WTC11 (cell line): Measurements from ENCODE around the gene ERICH6B. TPM values are rescaled to one million over a fixed set of nuclear protein-coding genes. Genes with fewer than 3 reads are reported as not detected.

Experiments
- ATAC-seq: fragments of 200-7000 bp; cut with Tn5 transposase; 2 replicates; pipeline ENCODE4 v1.10.0; 2021; ENCODE audit warnings: mild to moderate bottlenecking, moderate library complexity
- CTCF ChIA-PET: fragments of 300-600 bp; sonication (Branson Sonifier 250); formaldehyde crosslinking; loops from one replicate; lab custom pipeline; 2021; ENCODE audit warnings: antibody characterized with exemption; lab: Charles Lee
- POLR2A ChIA-PET: fragments of 350-600 bp; sonication (Branson Sonifier 250); formaldehyde crosslinking; loops from one replicate; lab custom pipeline; 2021; ENCODE audit warnings: antibody characterized with exemption; lab: Charles Lee
- DNase-seq: peaks from one replicate; pipeline ENCODE4 v3.0.0; 2021; ENCODE audit warnings: low spot score
- H3K27ac Mint-ChIP-seq: 2 replicates; pipeline ENCODE4 v1.8.0; 2021; ENCODE audit warnings: mixed read lengths
- H3K27me3 Mint-ChIP-seq: 2 replicates; pipeline ENCODE4 v1.8.0; 2021; ENCODE audit warnings: low read depth, mild to moderate bottlenecking, moderate library complexity, mixed read lengths
- H3K36me3 Mint-ChIP-seq: 2 replicates; pipeline ENCODE4 v1.8.0; 2021; ENCODE audit warnings: mixed read lengths
- H3K4me1 Mint-ChIP-seq: 2 replicates; pipeline ENCODE4 v1.8.0; 2022; ENCODE audit warnings: mixed read lengths
- H3K4me3 Mint-ChIP-seq: 2 replicates; pipeline ENCODE4 v1.8.0; 2021; ENCODE audit warnings: mild to moderate bottlenecking, moderate library complexity, mixed read lengths
- H3K9me3 Mint-ChIP-seq: 2 replicates; pipeline ENCODE4 v1.8.0; 2021; ENCODE audit warnings: mixed read lengths
- CREB1 ChIP-seq: sonication (generic); formaldehyde crosslinking; IDR thresholded peaks from 2 replicates; pipeline ENCODE4 v1.8.0; 2023; ENCODE audit warnings: mild to moderate bottlenecking, missing genetic modification reagents
- FOXJ3 ChIP-seq: sonication (generic); formaldehyde crosslinking; IDR thresholded peaks from 2 replicates; pipeline ENCODE4 v1.9.0; 2021; ENCODE audit warnings: missing genetic modification reagents, mild to moderate bottlenecking, borderline replicate concordance
- MLX ChIP-seq: sonication (generic); formaldehyde crosslinking; IDR thresholded peaks from 2 replicates; pipeline ENCODE4 v1.8.1; 2023; ENCODE audit warnings: mild to moderate bottlenecking, missing genetic modification reagents, moderate library complexity
- MYBL2 ChIP-seq: sonication (generic); formaldehyde crosslinking; IDR thresholded peaks from 2 replicates; pipeline ENCODE4 v1.8.1; 2023; ENCODE audit warnings: mild to moderate bottlenecking, moderate library complexity, missing genetic modification reagents
- NFATC4 ChIP-seq: fragments of 250-450 bp; sonication (Bioruptor Pico); IDR thresholded peaks from 2 replicates; pipeline ENCODE4 v1.9.0; 2021; ENCODE audit warnings: mild to moderate bottlenecking
- OVOL2 ChIP-seq: fragments of 250-450 bp; sonication (Bioruptor Pico); IDR thresholded peaks from 2 replicates; pipeline ENCODE4 v1.9.0; 2021; ENCODE audit warnings: mild to moderate bottlenecking, borderline replicate concordance
- SMAD4 ChIP-seq: sonication (generic); formaldehyde crosslinking; IDR thresholded peaks from 2 replicates; pipeline ENCODE4 v1.8.0; 2022; ENCODE audit warnings: mild to moderate bottlenecking, missing genetic modification reagents
- SOX15 ChIP-seq: fragments of 250-450 bp; sonication (Bioruptor Pico); IDR thresholded peaks from 2 replicates; pipeline ENCODE4 v1.9.0; 2021; ENCODE audit warnings: mild to moderate bottlenecking
- SP1 ChIP-seq: sonication (generic); formaldehyde crosslinking; conservative IDR thresholded peaks from 2 replicates; pipeline ENCODE4 v1.8.1; 2022; ENCODE audit warnings: missing genetic modification reagents
- ZBTB21 ChIP-seq: sonication (generic); formaldehyde crosslinking; IDR thresholded peaks from 2 replicates; pipeline ENCODE4 v1.8.1; 2023; ENCODE audit warnings: mild to moderate bottlenecking, missing genetic modification reagents, borderline replicate concordance
- ZMAT4 ChIP-seq: fragments of 250-450 bp; sonication (Bioruptor Pico); IDR thresholded peaks from 2 replicates; pipeline ENCODE4 v1.9.0; 2021; ENCODE audit warnings: mild to moderate bottlenecking
- ZNF219 ChIP-seq: sonication (generic); formaldehyde crosslinking; IDR thresholded peaks from 2 replicates; pipeline ENCODE4 v1.8.0; 2023; ENCODE audit warnings: missing genetic modification reagents, mild to moderate bottlenecking, borderline replicate concordance
- ZNF423 ChIP-seq: fragments of 250-450 bp; sonication (Bioruptor Pico); IDR thresholded peaks from 2 replicates; pipeline ENCODE4 v2.1.2; 2022; ENCODE audit warnings: mild to moderate bottlenecking, moderate library complexity
- ZNF671 ChIP-seq: fragments of 250-450 bp; sonication (Bioruptor Pico); IDR thresholded peaks from 2 replicates; pipeline ENCODE4 v1.8.0; 2021; ENCODE audit warnings: mild to moderate bottlenecking
- total RNA-seq: library from RNA; stranded (reverse); gene quantifications from 3 replicates; pipeline ENCODE4 v1.2.3, GENCODE V29; 2021
- TF ChIP-seq, protein P1 (sequence below): fragments of 250-450 bp; sonication (Bioruptor Pico); conservative IDR thresholded peaks from 2 replicates; pipeline ENCODE4 v1.9.0; 2021; ENCODE audit warnings: mild to moderate bottlenecking
- TF ChIP-seq, protein P2 (sequence below): sonication (generic); formaldehyde crosslinking; IDR thresholded peaks from 2 replicates; pipeline ENCODE4 v1.8.0; 2022; ENCODE audit warnings: missing genetic modification reagents

Gene ERICH6B
- total RNA-seq, 1 experiment from 2014 or later: not detected

- no peak overlapping the region for H3K27ac Mint-ChIP-seq
- no peaks in the 10 kb centered on the region for H3K27me3 Mint-ChIP-seq
- ChIA-PET CTCF (interaction anchor here (0.8 to 1.4 kb wide), 5 partner anchors 14 to 811 kb away, joined by 3 to 10 read pairs (median 4); no protein-coding TSS in a partner anchor), POLR2A (interaction anchor here (0.8 kb wide), 1 partner anchor 179 kb away, joined by 3 read pairs; no protein-coding TSS in a partner anchor)
- no peaks in the 10 kb centered on the region for H3K4me1 Mint-ChIP-seq
- H3K4me3 Mint-ChIP-seq: no peak overlapping the region
- peaks cover 23% of the 10 kb centered on the region for H3K36me3 Mint-ChIP-seq
- no peaks in the 10 kb centered on the region for H3K9me3 Mint-ChIP-seq
- TF ChIP-seq, protein P1, sequence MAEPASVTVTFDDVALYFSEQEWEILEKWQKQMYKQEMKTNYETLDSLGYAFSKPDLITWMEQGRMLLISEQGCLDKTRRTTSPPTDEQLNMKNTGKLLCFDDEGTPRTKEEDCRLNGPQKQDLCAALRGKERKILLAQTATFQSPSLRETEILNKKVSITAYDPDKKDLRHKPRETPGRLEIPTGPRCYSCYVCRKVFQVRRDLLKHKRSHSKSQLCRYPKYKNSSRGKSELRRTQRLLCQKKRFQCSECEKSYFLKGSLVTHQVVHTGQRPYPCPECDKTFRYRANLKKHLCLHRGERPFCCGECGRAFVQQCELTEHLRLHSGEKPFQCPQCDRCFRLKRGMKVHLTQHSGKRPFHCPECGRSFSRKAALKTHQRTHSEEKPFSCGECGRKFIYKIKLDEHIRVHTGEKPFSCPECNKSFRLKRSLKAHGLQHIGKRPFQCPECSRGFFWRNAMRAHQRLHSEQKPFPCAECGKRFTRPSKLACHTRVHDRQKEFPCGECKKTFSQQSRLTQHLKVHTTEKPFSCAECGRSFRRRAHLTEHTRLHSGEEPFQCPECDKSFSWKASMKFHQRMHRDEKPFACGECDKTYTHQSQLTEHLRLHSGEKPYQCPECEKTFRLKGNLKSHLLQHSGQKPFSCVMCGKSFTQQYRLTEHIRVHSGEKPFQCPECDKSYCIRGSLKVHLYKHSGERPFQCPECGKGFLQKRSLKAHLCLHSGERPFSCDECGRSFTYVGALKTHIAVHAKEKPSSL (CRISPR knock-in tag): no peak
- TF ChIP-seq SP1 (CRISPR knock-in tag): no peak
- DNase-seq: no peak
- 0 out of 2 replicates have a peak, but pooled peaks have one; percentile 22 for ATAC-seq
Observed at GRCh38 chr13:45510672-45511071, 104.9 kb downstream of the ERICH6B start.

- TF ChIP-seq CREB1 (CRISPR knock-in tag): no peak
- TF ChIP-seq ZMAT4 (CRISPR knock-in tag): no peak
- TF ChIP-seq SOX15 (CRISPR knock-in tag): no peak
- TF ChIP-seq OVOL2: no peak
- TF ChIP-seq ZNF671 (CRISPR knock-in tag): no peak
- no peak for TF ChIP-seq FOXJ3 (CRISPR knock-in tag)
- no peak for TF ChIP-seq NFATC4 (CRISPR knock-in tag)
- TF ChIP-seq, all 79 proteins: peak for 0
- DNase-seq: no peak
- H3K4me1 Mint-ChIP-seq: no peaks in the 10 kb centered on the region
- peaks cover 30% of the 10 kb centered on the region for H3K36me3 Mint-ChIP-seq
- no peaks in the 10 kb centered on the region for H3K9me3 Mint-ChIP-seq
- no peak overlapping the region for H3K4me3 Mint-ChIP-seq
- H3K27ac Mint-ChIP-seq: no peak overlapping the region
- H3K27me3 Mint-ChIP-seq: no peaks in the 10 kb centered on the region
- ChIA-PET CTCF (no interaction called here), POLR2A (no interaction called here)
- ATAC-seq: no peak
Observed at GRCh38 chr13:45508776-45509175, 106.8 kb downstream of the ERICH6B start.

GRCh38 chr13:45506811-45507210 lies 108.7 kb downstream of the ERICH6B start:
- Mint-ChIP-seq H3K4me3 (no peak overlapping the region), H3K9me3 (no peaks in the 10 kb centered on the region), H3K4me1 (no peaks in the 10 kb centered on the region), H3K27me3 (no peaks in the 10 kb centered on the region), H3K27ac (no peak overlapping the region), H3K36me3 (peaks cover 30% of the 10 kb centered on the region)
- ChIA-PET POLR2A (no interaction called here), CTCF (no interaction called here)
- ATAC-seq: no peak
- DNase-seq: no peak
- TF ChIP-seq MYBL2 (no peak), SMAD4 (CRISPR knock-in tag) (no peak), ZNF219 (CRISPR knock-in tag) (no peak), ZBTB21 (CRISPR knock-in tag) (no peak), ZNF423 (CRISPR knock-in tag) (no peak), MLX (CRISPR knock-in tag) (no peak)
- TF ChIP-seq, protein P2, sequence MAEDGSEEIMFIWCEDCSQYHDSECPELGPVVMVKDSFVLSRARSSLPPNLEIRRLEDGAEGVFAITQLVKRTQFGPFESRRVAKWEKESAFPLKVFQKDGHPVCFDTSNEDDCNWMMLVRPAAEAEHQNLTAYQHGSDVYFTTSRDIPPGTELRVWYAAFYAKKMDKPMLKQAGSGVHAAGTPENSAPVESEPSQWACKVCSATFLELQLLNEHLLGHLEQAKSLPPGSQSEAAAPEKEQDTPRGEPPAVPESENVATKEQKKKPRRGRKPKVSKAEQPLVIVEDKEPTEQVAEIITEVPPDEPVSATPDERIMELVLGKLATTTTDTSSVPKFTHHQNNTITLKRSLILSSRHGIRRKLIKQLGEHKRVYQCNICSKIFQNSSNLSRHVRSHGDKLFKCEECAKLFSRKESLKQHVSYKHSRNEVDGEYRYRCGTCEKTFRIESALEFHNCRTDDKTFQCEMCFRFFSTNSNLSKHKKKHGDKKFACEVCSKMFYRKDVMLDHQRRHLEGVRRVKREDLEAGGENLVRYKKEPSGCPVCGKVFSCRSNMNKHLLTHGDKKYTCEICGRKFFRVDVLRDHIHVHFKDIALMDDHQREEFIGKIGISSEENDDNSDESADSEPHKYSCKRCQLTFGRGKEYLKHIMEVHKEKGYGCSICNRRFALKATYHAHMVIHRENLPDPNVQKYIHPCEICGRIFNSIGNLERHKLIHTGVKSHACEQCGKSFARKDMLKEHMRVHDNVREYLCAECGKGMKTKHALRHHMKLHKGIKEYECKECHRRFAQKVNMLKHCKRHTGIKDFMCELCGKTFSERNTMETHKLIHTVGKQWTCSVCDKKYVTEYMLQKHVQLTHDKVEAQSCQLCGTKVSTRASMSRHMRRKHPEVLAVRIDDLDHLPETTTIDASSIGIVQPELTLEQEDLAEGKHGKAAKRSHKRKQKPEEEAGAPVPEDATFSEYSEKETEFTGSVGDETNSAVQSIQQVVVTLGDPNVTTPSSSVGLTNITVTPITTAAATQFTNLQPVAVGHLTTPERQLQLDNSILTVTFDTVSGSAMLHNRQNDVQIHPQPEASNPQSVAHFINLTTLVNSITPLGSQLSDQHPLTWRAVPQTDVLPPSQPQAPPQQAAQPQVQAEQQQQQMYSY (CRISPR knock-in tag): no peak
- TF ChIP-seq, all 79 proteins: peak for 0
